ENCODE measurements around the gene WDR35.

WDR35 gene

DNA sequence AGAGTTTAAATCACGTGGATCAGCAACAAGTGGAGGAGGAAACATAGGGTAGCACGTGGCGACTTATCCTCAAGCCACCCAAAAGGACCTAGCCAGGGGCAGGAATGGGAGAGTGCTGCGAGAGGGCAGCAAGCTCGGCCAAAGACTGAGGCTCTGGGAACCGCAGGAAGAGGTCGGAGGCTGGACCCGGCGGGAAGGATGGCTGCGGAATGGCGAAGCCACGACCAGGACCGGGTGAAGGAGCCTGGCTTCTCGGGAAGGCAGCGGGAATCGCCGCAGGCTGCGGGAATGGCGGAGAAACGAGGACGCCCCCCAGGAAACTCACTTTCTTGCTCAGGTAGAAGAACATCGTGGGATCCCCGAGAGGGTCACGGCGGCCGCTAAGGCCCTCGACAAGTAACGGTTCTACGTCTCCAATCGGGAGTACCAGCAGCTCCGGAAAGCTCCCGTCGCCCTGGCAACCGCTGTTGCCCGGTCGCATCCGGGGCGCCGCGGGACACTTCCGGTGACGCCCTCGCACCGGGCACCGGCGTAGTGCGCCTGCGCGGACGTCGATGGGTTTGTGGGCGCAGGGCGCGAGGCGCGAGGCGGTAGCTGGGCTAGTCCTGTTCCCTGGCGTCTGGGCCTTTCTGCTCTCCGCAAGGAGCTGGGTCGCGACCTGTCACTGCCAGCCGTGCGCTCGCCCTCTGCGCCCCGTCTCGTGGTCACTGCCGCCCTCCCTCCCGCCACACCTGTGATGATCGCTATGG lies at the start of gene WDR35:
WDR35 (minus strand) TSS at position 439 of the 749 bp plus-strand sequence; CDS start at position 349, 90 bp downstream.
- TF ChIP-seq, protein P1, sequence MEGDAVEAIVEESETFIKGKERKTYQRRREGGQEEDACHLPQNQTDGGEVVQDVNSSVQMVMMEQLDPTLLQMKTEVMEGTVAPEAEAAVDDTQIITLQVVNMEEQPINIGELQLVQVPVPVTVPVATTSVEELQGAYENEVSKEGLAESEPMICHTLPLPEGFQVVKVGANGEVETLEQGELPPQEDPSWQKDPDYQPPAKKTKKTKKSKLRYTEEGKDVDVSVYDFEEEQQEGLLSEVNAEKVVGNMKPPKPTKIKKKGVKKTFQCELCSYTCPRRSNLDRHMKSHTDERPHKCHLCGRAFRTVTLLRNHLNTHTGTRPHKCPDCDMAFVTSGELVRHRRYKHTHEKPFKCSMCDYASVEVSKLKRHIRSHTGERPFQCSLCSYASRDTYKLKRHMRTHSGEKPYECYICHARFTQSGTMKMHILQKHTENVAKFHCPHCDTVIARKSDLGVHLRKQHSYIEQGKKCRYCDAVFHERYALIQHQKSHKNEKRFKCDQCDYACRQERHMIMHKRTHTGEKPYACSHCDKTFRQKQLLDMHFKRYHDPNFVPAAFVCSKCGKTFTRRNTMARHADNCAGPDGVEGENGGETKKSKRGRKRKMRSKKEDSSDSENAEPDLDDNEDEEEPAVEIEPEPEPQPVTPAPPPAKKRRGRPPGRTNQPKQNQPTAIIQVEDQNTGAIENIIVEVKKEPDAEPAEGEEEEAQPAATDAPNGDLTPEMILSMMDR (IDR thresholded peaks at IDR 0.05; ENCODE audit: control insufficient read depth, insufficient read depth, low read depth, low read length, missing control alignments): no peak
- H3K4me3 ChIP-seq (ENCODE audit: control insufficient read depth, low read depth, low read length): peak within 1 kb of the TSS; percentile 89

DNA sequence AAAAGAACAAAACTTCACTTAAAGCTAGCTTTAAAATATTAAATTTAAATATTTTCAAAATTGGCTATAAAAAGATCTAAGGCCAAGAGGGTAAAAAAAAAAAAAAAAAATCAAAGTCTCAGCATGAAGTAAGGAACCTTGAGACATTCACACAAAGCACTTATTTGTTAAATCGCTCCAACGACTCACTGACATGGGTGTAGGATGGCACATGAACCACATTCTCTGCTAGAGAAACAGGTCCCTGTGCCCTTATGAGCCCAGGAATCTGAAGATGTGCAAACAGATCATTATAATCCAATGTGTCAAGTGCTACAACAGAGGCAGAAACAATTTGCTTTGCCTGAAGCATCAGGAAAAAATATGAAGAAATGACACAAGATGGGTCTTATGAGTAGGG lies 47.8 kb upstream of the WDR35 start:
- DNase-seq (ENCODE audit: low read depth): no peak
- no peak overlapping the region for H3K4me3 ChIP-seq (ENCODE audit: control insufficient read depth, low read depth, low read length)

More for the DNA sequence above, at the start of gene WDR35:
- peak; percentile 31 for DNase-seq (ENCODE audit: low read depth)

DNA sequence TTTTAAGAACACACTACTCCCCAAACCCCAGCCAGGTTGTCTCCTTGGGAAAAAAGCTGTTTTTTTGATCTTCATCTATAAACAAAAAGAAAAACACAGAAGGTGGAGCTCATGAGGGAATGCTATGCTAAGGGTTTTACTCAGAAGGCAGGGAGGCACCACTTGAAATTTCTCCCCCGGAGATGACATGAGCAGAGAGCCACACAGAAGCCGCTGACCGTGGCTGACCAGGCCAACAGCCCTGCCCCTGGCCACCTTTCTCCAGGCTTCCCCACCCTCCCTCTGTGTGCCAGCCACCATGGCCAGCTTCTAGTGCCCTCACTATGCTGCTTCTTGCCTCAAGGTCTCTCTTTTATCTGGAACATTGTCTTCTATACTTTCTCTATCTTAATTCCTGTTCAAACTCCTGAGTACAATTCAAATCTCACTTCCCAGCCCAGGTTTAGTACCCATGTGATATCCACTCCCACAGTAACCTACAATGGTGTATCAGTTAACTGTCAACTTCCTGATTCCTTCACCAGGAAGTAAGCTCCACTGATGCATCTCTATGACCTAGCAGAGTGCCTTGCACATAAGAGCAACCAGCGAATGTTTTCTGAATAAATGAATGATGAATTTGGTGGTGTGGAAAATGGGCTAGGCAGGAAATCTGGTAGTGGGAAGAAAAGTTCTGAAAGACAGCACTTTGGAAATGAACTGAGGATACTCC lies 46.2 kb upstream of the WDR35 start:
- TF ChIP-seq, protein P1 (IDR thresholded peaks at IDR 0.05; ENCODE audit: control insufficient read depth, insufficient read depth, low read depth, low read length, missing control alignments): no peak
- DNase-seq (ENCODE audit: low read depth): no peak
- no peak overlapping the region for H3K4me3 ChIP-seq (ENCODE audit: control insufficient read depth, low read depth, low read length)

More for the DNA sequence above, 47.8 kb upstream of the WDR35 start:
- TF ChIP-seq, protein P1 (IDR thresholded peaks at IDR 0.05; ENCODE audit: control insufficient read depth, insufficient read depth, low read depth, low read length, missing control alignments): no peak

DNA sequence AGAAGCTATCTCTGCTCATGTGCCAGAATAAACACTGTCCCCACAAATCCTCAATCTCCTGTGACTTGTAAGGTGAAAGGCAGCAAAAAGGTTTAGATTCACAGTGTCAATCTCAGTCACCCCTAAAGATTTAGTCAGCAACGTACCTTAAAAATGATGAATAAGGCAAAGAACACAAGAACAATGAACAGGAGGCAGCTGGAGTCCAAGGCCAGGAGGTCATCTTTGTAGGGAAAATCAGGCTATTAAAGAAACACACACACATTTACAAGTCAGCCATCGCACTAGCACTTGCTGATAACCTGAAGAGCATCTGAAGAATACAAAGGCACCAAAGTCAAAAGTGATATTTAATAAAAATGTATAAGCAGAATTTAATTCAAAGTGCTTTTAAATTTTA lies 44.9 kb upstream of the WDR35 start:
- no peak overlapping the region for H3K4me3 ChIP-seq (ENCODE audit: control insufficient read depth, low read depth, low read length)
- no peak for DNase-seq (ENCODE audit: low read depth)
- TF ChIP-seq, protein P1 (IDR thresholded peaks at IDR 0.05; ENCODE audit: control insufficient read depth, insufficient read depth, low read depth, low read length, missing control alignments): no peak

DNA sequence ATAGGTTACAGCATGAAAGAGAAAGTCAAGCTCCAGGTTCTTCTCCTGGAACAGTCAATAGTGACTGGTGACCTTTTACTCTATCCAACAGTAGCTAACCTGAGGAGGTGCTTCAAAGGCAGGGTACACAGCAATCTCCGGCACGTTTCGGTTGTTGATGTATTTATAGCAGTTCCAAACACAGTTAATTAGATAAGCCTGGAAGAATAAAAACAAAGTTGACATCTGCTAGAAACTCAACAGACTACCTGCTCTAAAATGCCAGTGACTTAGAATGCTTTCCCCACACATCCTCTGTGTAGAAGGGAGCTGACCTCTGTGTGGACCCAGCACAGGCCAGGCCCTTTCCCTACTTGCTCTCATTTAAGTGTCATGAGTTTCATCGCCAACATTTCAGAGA lies 44.3 kb upstream of the WDR35 start:
- TF ChIP-seq, protein P1 (IDR thresholded peaks at IDR 0.05; ENCODE audit: control insufficient read depth, insufficient read depth, low read depth, low read length, missing control alignments): no peak
- H3K4me3 ChIP-seq (ENCODE audit: control insufficient read depth, low read depth, low read length): no peak overlapping the region
- DNase-seq (ENCODE audit: low read depth): no peak

DNA sequence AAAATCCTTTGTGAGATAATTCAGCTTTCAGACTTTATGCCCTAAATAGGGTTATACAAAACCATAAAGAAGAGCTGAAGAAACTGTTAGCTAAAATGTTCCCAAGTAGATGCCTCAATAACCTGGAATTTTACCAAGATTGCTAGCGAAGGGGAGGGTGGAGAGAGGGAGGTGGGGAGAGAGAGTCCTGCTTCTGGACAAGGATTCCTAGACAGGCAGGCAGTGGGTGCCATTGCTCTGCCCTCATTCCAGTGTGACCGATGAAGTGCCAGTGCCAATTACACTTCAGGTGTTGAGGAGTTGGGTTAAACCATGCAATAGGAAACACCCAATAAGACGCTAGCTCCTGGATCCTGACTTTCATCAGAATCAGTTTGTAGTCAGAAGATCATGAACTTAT lies 43.4 kb upstream of the WDR35 start:
- no peak overlapping the region for H3K4me3 ChIP-seq (ENCODE audit: control insufficient read depth, low read depth, low read length)
- no peak for DNase-seq (ENCODE audit: low read depth)
- TF ChIP-seq, protein P1 (IDR thresholded peaks at IDR 0.05; ENCODE audit: control insufficient read depth, insufficient read depth, low read depth, low read length, missing control alignments): no peak
